GM19455 (cell line): Measurements from ENCODE around the gene HDHD3.
"Not testable (repeated sequence)": the region's sequence is repeated elsewhere in the genome, so short reads cannot be mapped to it uniquely, and the experiment has no call there.

Experiments
- ATAC-seq: cut with Tn5 transposase; IDR thresholded peaks from one replicate; pipeline ENCODE4 v1.9.1; 2021; ENCODE audit not compliant: unreplicated experiment

HDHD3 gene

GRCh38 chr9:113376634-113377567 is at the start of gene HDHD3:
TSS of gene HDHD3 (minus strand) at chr9:113376986. CDS start at chr9:113374354, 2,632 bp downstream.
- ATAC-seq = peak; percentile 74

- no peak for ATAC-seq
Measured at GRCh38 chr9:113425072-113425471, 48.3 kb upstream of the HDHD3 start.

GRCh38 chr9:113421726-113422125 is 44.9 kb upstream of the HDHD3 start:
- no peak for ATAC-seq

- no peak for ATAC-seq
Measured at GRCh38 chr9:113417370-113417769, 40.6 kb upstream of the HDHD3 start.

GRCh38 chr9:113416149-113416721 is 39.4 kb upstream of the HDHD3 start:
- peak; percentile 96 for ATAC-seq

- peak; percentile 91 for ATAC-seq
Measured at GRCh38 chr9:113410207-113410864, 33.5 kb upstream of the HDHD3 start, which contains the start of the genes C9orf43 and POLE3. TSS of gene C9orf43 (plus strand) at chr9:113410747. CDS start at chr9:113413494, 2,747 bp downstream. TSS of gene POLE3 (minus strand) at chr9:113410675. CDS start at chr9:113410293, 382 bp downstream.

- peak; percentile 12 for ATAC-seq
Measured at GRCh38 chr9:113409883-113410206, 33.1 kb upstream of the HDHD3 start.

- no peak for ATAC-seq
Measured at GRCh38 chr9:113409481-113409880, 32.7 kb upstream of the HDHD3 start.

- peak; percentile 32 for ATAC-seq
Measured at GRCh38 chr9:113406873-113407511, 30.2 kb upstream of the HDHD3 start.

- not testable (repeated sequence) for ATAC-seq
Measured at GRCh38 chr9:113406353-113406752, 29.6 kb upstream of the HDHD3 start.

GRCh38 chr9:113403646-113404045 is 26.9 kb upstream of the HDHD3 start:
- ATAC-seq = no peak

- peak; percentile 97 for ATAC-seq
Measured at GRCh38 chr9:113401027-113401792, 24.4 kb upstream of the HDHD3 start, which contains the start of gene ALAD. TSS of gene ALAD (minus strand) at chr9:113401284. CDS start at chr9:113393559, 7,725 bp downstream.

GRCh38 chr9:113399646-113400200 is 22.9 kb upstream of the HDHD3 start:
- no peak for ATAC-seq

- ATAC-seq = no peak
Measured at GRCh38 chr9:113398796-113399195, 22.0 kb upstream of the HDHD3 start.

GRCh38 chr9:113397203-113397631 is 20.4 kb upstream of the HDHD3 start:
- no peak for ATAC-seq

- no peak for ATAC-seq
Measured at GRCh38 chr9:113395000-113395861, 18.4 kb upstream of the HDHD3 start.

- no peak for ATAC-seq
Measured at GRCh38 chr9:113393281-113393680, 16.5 kb upstream of the HDHD3 start.

- ATAC-seq = no peak
Measured at GRCh38 chr9:113391917-113392316, 15.1 kb upstream of the HDHD3 start.
